ENCODE data around the gene SYTL3. TPM values are rescaled to one million over a fixed set of nuclear protein-coding genes. Genes with fewer than 3 reads are reported as not detected.
A peak's percentile ranks its signal among the peaks of the same experiment; 100 is the strongest.

Gene SYTL3
- total RNA-seq, 1 experiment from 2014 or later = 1.8 TPM

DNA sequence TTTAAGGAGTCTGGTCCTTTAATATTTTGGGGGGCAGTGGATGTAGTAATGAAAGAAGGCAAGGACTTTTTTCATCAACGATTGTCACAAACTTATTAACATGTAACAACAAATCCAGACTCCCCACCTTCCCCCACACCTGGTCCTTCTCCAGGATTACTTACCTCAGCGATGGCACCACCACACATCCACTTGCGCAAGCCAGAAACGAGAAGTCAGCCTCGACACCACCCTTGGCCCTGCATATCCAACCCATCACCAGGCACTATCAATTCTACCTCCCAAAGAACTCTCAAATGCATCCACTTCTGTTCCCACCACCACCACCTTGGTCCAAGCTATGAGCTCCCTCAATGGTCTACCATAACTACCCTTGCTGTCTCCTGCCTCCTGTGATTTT, 162.8 kb downstream of the SYTL3 start:
- CTCF ChIA-PET = no interaction called here
- POLR2A ChIA-PET (ENCODE audit: unreplicated experiment) = no interaction called here
- no peak for ATAC-seq
- peaks cover 95% of the 10 kb centered on the region for H3K36me3 ChIP-seq (ENCODE audit: low read depth, low read length)
- H4K20me1 ChIP-seq (ENCODE audit: low read length) = peaks cover 100% of the 10 kb centered on the region
- H3K9ac ChIP-seq (ENCODE audit: low read length) = no peak overlapping the region
- H3K4me3 ChIP-seq (ENCODE audit: low read length) = 0 out of 2 replicates have a peak overlapping the region, but pooled peaks have one; percentile 4
- no peaks in the 10 kb centered on the region for H3F3A ChIP-seq (ENCODE audit: low read length, unreplicated experiment)
- H2AFZ ChIP-seq (ENCODE audit: low read length) = no peak overlapping the region
- intact Hi-C loops (cut with micrococcal nuclease) = no loop called here
- H3K79me2 ChIP-seq (ENCODE audit: low read length) = peaks cover 100% of the 10 kb centered on the region
- peaks cover 31% of the 10 kb centered on the region for H3K4me1 ChIP-seq (ENCODE audit: insufficient read depth, low read length)
- no TSS peak for BruUV-seq (replicated peaks)
- no peak overlapping the region for H3K27ac ChIP-seq (ENCODE audit: low read length)
- H3K9me3 ChIP-seq (ENCODE audit: low read length) = no peaks in the 10 kb centered on the region
- no peaks in the 10 kb centered on the region for H3K9me2 ChIP-seq (replicated peaks; ENCODE audit: low read length)
- no peaks in the 10 kb centered on the region for H3K27me3 ChIP-seq (ENCODE audit: low read length)
- peak overlapping the region; percentile 23; the same call in 1 of the 2 replicates for H3K4me2 ChIP-seq (ENCODE audit: low read length)
- no peak for DNase-seq
- TF ChIP-seq, protein P1, sequence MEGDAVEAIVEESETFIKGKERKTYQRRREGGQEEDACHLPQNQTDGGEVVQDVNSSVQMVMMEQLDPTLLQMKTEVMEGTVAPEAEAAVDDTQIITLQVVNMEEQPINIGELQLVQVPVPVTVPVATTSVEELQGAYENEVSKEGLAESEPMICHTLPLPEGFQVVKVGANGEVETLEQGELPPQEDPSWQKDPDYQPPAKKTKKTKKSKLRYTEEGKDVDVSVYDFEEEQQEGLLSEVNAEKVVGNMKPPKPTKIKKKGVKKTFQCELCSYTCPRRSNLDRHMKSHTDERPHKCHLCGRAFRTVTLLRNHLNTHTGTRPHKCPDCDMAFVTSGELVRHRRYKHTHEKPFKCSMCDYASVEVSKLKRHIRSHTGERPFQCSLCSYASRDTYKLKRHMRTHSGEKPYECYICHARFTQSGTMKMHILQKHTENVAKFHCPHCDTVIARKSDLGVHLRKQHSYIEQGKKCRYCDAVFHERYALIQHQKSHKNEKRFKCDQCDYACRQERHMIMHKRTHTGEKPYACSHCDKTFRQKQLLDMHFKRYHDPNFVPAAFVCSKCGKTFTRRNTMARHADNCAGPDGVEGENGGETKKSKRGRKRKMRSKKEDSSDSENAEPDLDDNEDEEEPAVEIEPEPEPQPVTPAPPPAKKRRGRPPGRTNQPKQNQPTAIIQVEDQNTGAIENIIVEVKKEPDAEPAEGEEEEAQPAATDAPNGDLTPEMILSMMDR (conservative IDR thresholded peaks at IDR 0.05; ENCODE audit: low read depth, low read length) = no peak
- TF ChIP-seq EZH2phosphoT487 (IDR thresholded peaks at IDR 0.05; ENCODE audit: borderline replicate concordance, low read length) = no peak
- TF ChIP-seq EZH2 (IDR thresholded peaks at IDR 0.05; ENCODE audit: low read length, unreplicated experiment) = no peak

DNA sequence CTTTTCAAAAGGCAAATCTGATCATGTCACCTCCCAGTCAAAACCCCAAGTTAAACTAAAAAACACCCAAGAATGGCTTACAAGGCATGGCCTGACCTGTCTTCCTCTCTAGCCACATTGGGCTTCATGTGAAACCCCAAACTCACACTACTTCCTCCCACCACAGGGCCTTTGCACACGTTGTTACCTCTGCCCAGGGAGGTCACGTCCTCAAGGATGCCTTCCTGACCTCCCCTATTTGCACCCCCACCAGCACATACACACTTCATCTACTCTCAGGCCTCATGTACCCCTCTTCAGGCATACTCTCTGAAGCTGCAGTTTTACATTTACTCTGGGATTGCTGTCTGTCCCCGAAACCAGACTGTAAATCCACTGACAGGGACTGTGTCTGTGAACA, 163.2 kb downstream of the SYTL3 start:
- no peaks in the 10 kb centered on the region for H3K9me2 ChIP-seq (replicated peaks; ENCODE audit: low read length)
- H3K79me2 ChIP-seq (ENCODE audit: low read length) = peaks cover 100% of the 10 kb centered on the region
- peaks cover 93% of the 10 kb centered on the region for H3K36me3 ChIP-seq (ENCODE audit: low read depth, low read length)
- H3K4me3 ChIP-seq (ENCODE audit: low read length) = 0 out of 2 replicates have a peak overlapping the region, but pooled peaks have one; percentile 4
- peak overlapping the region; percentile 34; the same call in 1 of the 2 replicates for H3K4me2 ChIP-seq (ENCODE audit: low read length)
- H2AFZ ChIP-seq (ENCODE audit: low read length) = no peak overlapping the region
- peaks cover 99% of the 10 kb centered on the region for H4K20me1 ChIP-seq (ENCODE audit: low read length)
- no peak overlapping the region for H3K9ac ChIP-seq (ENCODE audit: low read length)
- peaks cover 27% of the 10 kb centered on the region for H3K4me1 ChIP-seq (ENCODE audit: insufficient read depth, low read length)
- ATAC-seq (no peak), DNase-seq (no peak)
- H3K27ac ChIP-seq (ENCODE audit: low read length) = no peak overlapping the region
- CTCF ChIA-PET = no interaction called here
- POLR2A ChIA-PET (ENCODE audit: unreplicated experiment) = no interaction called here
- no peaks in the 10 kb centered on the region for H3F3A ChIP-seq (ENCODE audit: low read length, unreplicated experiment)
- H3K27me3 ChIP-seq (ENCODE audit: low read length) = no peaks in the 10 kb centered on the region
- BruUV-seq (replicated peaks) = no TSS peak
- TF ChIP-seq, protein P1 (conservative IDR thresholded peaks at IDR 0.05; ENCODE audit: low read depth, low read length) = no peak
- no peak for TF ChIP-seq EZH2 (IDR thresholded peaks at IDR 0.05; ENCODE audit: low read length, unreplicated experiment)
- no peak for TF ChIP-seq EZH2phosphoT487 (IDR thresholded peaks at IDR 0.05; ENCODE audit: borderline replicate concordance, low read length)
- H3K9me3 ChIP-seq (ENCODE audit: low read length) = no peaks in the 10 kb centered on the region
- intact Hi-C loops (cut with micrococcal nuclease) = no loop called here

Small RNA genes lying within 50 kb of the gene (microRNA-seq; reads per million reads assigned to microRNA genes)
- not detected for gene MIR3918 (ENCODE audit: unreplicated experiment)
- not detected for gene MIR7161 (ENCODE audit: unreplicated experiment)

Other genes starting within 250 kb of the SYTL3 start
- 10.4 and 13.7 TPM in 2 replicates for gene TMEM181, start 90.0 kb upstream of the SYTL3 start, total RNA-seq (2014; rRNA removed)
- 35.0 and 50.5 TPM in 2 replicates for gene DYNLT1, start 5.3 kb upstream of the SYTL3 start, total RNA-seq (2014; rRNA removed)
- gene EZR, start 169.3 kb downstream of the SYTL3 start, total RNA-seq (2014; rRNA removed) = 182 and 200 TPM in 2 replicates

All from PC-3 (cell line).